Osteocyte (in vitro differentiated cells): ENCODE results near the gene PTK7. TPM values are rescaled to one million over a fixed set of nuclear protein-coding genes. Genes with fewer than 3 reads are reported as not detected.

ENCODE experiments used
- DNase-seq: peaks from one replicate; pipeline ENCODE4 v3.0.0; 2021; ENCODE audit warnings: mixed read lengths; ENCODE audit not compliant: unreplicated experiment; ENCODE audit errors: extremely low spot score
- H3K27ac Mint-ChIP-seq: one replicate; pipeline ENCODE4 v1.8.0; 2021; ENCODE audit warnings: mild to moderate bottlenecking, mixed read lengths; ENCODE audit not compliant: unreplicated experiment
- H3K27me3 Mint-ChIP-seq: one replicate; pipeline ENCODE4 v1.8.0; 2021; ENCODE audit warnings: mixed read lengths; ENCODE audit not compliant: unreplicated experiment
- H3K36me3 Mint-ChIP-seq: one replicate; pipeline ENCODE4 v1.8.0; 2021; ENCODE audit warnings: mixed read lengths; ENCODE audit not compliant: unreplicated experiment
- H3K4me1 Mint-ChIP-seq: one replicate; pipeline ENCODE4 v1.8.0; 2021; ENCODE audit warnings: mixed read lengths; ENCODE audit not compliant: unreplicated experiment
- H3K4me3 Mint-ChIP-seq: one replicate; pipeline ENCODE4 v1.8.0; 2021; ENCODE audit warnings: mild to moderate bottlenecking, moderate library complexity, mixed read lengths; ENCODE audit not compliant: unreplicated experiment
- H3K9me3 Mint-ChIP-seq: one replicate; pipeline ENCODE4 v1.8.0; 2021; ENCODE audit warnings: mixed read lengths; ENCODE audit not compliant: unreplicated experiment
- total RNA-seq: library from RNA; stranded (reverse); gene quantifications from 2 replicates; pipeline ENCODE4 v1.2.1, GENCODE V29; 2021
- TF ChIP-seq, protein P1 (sequence below): fragments of 200-600 bp; sonication (generic); IDR thresholded peaks from 2 replicates; pipeline ENCODE4 v1.5.0; 2021; ENCODE audit warnings: antibody characterized with exemption, mild to moderate bottlenecking, moderate library complexity

Gene PTK7
- total RNA-seq, 1 donor from 2014 or later = 183 TPM

DNA sequence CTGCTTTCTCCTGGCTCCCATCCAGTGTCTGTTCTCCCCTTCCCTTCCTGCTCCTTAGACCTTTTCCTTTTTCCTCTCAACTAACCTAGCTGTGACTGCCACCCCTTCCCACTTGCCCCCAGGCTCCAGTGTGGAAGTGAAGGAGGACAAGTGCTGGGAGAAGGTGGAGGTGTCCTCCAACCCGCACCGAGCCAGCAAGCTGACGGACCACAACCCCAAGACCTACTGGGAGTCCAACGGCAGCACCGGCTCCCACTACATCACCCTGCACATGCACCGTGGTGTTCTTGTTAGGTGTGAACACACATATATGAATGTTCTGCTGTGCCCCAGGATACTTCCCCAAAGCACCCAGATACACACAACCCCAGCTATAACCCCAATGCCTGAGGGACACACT lies 124.4 kb downstream of the PTK7 start:
- DNase-seq = no peak
- TF ChIP-seq, protein P1, sequence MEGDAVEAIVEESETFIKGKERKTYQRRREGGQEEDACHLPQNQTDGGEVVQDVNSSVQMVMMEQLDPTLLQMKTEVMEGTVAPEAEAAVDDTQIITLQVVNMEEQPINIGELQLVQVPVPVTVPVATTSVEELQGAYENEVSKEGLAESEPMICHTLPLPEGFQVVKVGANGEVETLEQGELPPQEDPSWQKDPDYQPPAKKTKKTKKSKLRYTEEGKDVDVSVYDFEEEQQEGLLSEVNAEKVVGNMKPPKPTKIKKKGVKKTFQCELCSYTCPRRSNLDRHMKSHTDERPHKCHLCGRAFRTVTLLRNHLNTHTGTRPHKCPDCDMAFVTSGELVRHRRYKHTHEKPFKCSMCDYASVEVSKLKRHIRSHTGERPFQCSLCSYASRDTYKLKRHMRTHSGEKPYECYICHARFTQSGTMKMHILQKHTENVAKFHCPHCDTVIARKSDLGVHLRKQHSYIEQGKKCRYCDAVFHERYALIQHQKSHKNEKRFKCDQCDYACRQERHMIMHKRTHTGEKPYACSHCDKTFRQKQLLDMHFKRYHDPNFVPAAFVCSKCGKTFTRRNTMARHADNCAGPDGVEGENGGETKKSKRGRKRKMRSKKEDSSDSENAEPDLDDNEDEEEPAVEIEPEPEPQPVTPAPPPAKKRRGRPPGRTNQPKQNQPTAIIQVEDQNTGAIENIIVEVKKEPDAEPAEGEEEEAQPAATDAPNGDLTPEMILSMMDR = no peak
- H3K4me3 Mint-ChIP-seq = no peak overlapping the region
- no peaks in the 10 kb centered on the region for H3K4me1 Mint-ChIP-seq
- no peak overlapping the region for H3K27ac Mint-ChIP-seq
- H3K9me3 Mint-ChIP-seq = no peaks in the 10 kb centered on the region
- H3K27me3 Mint-ChIP-seq = no peaks in the 10 kb centered on the region
- H3K36me3 Mint-ChIP-seq = peaks cover 29% of the 10 kb centered on the region

DNA sequence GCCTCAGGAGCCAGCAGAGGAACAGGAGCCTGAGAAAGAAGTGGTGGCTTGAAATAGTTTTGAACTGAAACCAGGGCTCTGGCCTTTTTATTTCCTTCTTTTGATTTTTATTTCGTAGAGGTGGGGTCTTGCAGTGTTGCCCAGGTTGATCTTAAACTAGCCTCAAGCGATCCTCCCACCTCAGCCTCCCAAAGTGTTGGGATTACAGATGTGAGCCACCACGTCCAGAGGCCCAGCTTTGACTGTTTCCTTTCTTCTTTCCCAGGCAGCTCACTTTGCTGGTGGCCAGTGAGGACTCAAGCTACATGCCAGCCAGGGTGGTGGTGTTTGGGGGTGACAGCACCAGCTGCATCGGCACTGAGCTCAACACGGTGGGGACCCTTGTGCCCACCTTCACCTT lies 126.3 kb downstream of the PTK7 start:
- TF ChIP-seq, protein P1 = no peak
- Mint-ChIP-seq H3K27me3 (no peaks in the 10 kb centered on the region), H3K4me1 (no peaks in the 10 kb centered on the region), H3K9me3 (no peaks in the 10 kb centered on the region), H3K27ac (no peak overlapping the region), H3K36me3 (peaks cover 31% of the 10 kb centered on the region), H3K4me3 (no peak overlapping the region)
- no peak for DNase-seq

DNA sequence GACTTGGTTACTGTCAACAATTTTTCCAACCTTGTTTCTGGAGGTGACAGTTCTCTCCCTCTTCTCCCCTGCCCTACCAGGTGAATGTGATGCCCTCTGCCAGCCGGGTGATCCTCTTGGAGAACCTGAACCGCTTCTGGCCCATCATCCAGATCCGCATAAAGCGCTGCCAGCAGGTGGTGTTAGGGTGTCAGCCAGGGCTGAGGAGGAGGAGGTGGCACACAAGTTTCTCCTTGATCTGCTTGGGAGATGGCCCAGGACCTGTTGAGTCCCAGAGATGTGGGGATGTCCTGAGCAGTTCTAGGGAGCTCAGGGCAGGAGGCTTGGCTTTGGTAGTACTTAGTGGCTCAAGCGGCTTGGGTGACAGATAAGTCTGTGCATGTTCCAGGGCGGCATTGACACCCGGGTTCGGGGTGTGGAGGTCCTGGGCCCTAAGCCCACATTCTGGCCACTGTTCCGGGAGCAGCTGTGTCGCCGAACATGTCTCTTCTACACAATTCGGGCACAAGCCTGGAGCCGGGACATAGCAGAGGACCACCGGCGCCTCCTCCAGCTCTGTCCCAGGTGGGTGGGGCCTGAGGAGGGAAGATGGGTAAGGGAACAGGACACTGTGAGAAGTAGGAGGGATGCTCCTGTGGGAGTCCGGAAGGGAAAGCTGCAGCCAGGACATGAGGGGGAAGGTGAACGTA lies 127.1 kb downstream of the PTK7 start:
- Mint-ChIP-seq H3K27ac (no peak overlapping the region), H3K36me3 (peaks cover 31% of the 10 kb centered on the region), H3K4me3 (no peak overlapping the region), H3K9me3 (no peaks in the 10 kb centered on the region), H3K27me3 (no peaks in the 10 kb centered on the region), H3K4me1 (no peaks in the 10 kb centered on the region)
- TF ChIP-seq, protein P1 = no peak
- DNase-seq = no peak

- no peak for DNase-seq
- no peaks in the 10 kb centered on the region for H3K4me1 Mint-ChIP-seq
- H3K36me3 Mint-ChIP-seq = peaks cover 31% of the 10 kb centered on the region
- no peaks in the 10 kb centered on the region for H3K9me3 Mint-ChIP-seq
- H3K27me3 Mint-ChIP-seq = no peaks in the 10 kb centered on the region
- TF ChIP-seq, protein P1 = no peak
- no peak overlapping the region for H3K4me3 Mint-ChIP-seq
- H3K27ac Mint-ChIP-seq = no peak overlapping the region
These were observed 127.6 kb downstream of the PTK7 start for GRCh38 chr6:43203718-43204095.

GRCh38 chr6:43204271-43205105 lies 128.4 kb downstream of the PTK7 start:
- H3K36me3 Mint-ChIP-seq = peaks cover 31% of the 10 kb centered on the region
- H3K27me3 Mint-ChIP-seq = no peaks in the 10 kb centered on the region
- DNase-seq = no peak
- TF ChIP-seq, protein P1 = no peak
- H3K4me3 Mint-ChIP-seq = no peak overlapping the region
- H3K27ac Mint-ChIP-seq = no peak overlapping the region
- no peaks in the 10 kb centered on the region for H3K9me3 Mint-ChIP-seq
- H3K4me1 Mint-ChIP-seq = no peaks in the 10 kb centered on the region
